Activated CD8-positive, alpha-beta memory T cell treated with anti-CD3 and anti-CD28 coated beads, Interleukin-2, amount 50 U/mL, for 48 hours (primary cell): ENCODE data around the gene SBK2.

ENCODE experiments used
- DNase-seq: peaks from one replicate; pipeline ENCODE4 v3.0.0-alpha.2; 2020

The SBK2 gene

DNA sequence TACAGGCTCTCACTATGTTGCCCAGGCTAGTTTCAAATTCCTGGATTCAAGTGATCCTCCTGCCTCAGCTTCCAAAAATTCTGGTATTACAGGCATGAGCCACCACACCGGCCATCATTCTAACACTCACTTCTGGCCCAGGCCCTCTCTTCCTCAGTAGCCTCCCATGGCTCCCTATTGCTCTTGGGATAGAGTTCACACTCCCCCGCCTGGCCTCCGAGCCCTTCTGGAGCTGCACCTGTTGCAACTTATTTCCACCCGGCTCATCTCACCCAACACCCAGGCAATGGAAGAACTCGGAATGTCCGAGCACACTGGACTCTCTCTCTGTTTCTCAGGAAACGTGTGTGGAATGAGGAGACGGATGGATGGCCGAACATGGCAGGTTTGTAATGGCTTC lies 17.4 kb upstream of the SBK2 start:
- DNase-seq, result no peak

DNA sequence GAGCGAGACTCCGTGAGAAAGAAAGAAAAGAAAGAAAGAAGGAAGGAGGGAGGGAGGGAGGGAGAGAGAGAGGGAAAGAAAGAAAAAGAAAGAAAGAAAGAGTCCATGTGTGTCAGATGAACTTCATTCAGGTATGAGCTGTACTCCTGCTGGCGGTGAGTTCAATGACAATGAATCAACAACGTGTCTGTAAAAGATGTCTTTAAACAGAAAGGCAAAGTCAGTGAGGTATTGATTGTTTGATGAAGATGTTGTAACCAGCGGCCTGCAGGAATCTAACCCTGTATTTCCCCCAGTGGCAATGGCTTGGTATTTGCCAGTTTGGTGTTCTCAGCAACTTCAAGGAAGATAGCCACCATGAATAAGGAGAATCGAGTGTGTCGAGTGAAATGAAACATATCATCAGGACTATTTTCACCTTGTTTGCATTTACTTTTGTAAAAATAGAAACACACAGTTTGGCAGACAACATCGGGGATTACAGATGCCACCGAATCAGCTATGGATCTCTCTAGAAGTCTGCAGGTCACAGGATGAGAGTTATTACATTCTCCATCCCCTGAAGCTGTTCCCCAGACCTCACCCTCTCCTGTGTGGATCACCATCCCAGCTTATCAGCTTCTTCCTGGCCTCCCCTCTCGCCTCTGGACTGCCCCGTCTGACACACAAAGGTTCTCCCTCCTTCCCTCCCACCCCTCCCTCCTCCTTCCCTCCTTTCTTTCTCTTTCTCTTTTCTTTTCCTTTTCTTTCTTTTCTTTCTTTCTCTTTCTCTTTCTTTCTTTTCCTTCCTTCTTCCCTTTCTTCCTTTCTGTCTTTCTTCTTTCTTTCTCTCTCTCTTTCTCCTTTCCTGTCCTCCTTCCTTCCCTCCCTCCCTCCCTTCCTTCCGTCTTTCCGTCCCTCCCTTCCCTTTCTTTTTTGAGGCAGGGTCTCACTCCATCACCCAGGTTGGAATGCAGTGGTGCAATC lies 16.6 kb upstream of the SBK2 start:
- DNase-seq, result no peak

DNA sequence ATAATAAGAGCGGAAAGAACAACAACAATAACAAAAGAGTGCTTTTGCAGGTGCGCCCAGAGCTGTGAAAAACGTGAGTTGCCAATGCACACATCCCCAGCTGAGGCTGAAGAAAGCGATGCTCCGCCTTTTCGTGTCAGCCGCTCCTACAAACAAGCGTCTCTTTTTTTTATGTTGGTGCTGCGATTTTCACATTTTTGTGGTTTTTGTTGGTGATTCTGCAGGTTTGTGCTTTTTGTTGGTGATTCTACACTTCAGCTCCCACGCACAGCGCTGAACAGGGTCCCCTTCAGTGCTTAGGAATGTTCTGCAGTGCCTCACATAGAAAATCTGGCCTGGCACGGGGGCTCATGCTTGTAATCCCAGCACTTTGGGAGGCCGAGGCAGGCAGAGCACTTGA lies 15.7 kb upstream of the SBK2 start:
- DNase-seq, result no peak

DNA sequence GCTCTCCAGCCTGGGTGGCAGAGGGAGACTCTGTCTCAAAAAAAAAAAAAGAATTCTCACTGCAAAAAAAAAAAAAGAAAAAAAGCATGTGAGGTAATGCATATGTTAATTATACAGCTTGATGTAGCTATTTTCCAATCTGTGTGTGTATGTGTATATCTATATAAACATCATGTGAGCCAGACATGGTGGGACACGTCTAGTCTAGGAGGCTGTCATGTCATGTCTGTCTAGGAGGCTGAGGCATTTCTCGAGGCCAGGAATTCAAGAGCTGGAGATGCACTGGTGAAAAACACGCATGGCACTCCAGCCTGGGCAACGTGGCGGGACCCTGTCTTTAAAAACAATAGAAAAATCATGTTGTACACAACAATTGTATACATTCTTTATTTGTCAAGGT lies 15.3 kb upstream of the SBK2 start:
- no peak for DNase-seq

DNA sequence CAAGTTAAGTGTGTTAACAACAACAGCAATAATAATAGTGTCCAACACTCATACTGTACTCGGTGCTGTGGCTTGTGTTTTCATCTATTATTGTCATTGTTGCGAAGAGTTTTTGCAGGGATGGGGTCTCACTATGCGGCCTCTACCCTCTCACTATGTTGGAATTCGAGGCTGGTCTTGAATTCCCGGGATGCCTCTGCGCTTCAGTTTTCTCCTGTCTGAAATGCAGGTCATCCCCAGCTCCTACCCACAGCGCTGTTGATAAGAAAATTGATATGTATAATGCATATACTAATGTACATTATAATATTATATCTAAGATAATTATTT lies 13.4 kb upstream of the SBK2 start:
- no peak for DNase-seq

DNA sequence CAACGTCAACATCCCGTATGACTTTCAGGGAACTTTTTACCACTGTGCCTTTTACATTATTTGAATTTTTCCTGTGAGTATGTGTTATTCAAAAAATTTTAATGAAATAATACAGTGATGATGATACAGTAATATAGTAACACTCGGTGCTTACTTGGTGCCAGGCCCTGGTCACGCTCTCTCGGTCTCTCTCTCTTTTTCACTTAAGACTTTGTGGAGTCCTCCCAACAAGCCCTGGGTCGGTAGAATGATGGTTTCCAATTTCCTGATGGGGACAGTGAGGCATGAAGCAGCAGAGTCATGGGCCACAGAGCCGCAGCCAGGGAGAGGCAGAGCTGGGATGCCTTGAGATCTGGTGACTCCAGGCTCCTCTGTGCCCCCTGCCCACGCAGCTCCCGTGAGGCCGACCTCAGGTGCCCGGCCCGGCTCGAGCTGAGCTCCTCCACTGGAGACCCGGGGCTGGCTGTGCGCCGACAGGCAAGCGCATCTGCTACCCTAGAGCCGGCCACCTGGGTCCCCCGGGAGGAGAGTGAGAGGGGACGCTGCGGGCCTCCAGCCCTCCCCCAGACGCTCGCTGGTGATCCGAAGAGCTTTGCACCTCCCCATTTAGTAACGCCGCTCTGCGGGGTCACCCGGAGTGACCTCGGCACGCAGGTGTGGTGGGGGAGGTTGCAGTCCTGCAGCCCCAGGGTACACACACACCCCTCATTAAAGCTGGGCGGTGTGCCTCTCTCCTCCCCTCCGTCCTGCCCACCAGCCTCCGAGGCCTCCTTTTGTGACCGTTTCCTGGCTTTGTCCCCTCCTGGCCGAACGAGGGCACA lies 12.8 kb upstream of the SBK2 start:
- no peak for DNase-seq

DNA sequence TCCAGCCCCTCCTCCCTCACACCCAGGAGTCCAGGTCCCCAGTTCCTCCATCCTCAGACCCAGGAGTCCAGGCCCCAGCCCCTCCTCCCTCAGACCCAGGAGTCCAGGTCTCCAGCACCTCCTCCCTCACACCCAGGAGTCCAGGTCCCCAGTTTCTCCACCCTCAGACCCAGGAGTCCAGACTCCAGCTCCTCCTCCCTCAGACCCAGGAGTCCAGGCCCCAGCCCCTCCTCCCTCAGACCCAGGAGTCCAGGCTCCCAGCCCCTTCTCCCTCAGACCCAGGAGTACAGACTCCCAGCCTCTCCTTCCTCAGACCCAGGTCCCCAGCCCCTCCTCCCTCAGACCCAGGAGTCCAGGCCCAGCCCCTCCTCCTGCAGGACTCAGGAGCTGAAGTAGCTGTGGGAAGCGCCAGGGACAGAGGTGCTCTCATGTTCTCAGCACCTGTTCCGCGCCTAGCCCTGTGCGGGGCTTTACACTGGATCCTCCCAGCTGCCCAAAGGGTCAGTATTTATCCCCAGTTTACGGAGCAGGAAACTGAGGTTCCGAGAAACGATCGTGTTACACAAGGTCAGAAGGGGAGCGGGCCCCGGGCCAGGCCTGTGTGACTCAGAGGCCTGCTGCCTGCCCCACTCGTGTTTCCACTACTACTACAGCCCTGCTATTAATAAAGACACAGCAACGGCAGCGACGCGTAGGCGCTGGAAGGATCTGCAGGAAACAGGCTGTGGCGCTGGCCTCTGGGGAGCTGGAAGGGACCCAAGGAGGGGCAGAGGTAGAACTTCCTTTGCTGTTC lies 10.1 kb upstream of the SBK2 start:
- DNase-seq, result no peak

DNA sequence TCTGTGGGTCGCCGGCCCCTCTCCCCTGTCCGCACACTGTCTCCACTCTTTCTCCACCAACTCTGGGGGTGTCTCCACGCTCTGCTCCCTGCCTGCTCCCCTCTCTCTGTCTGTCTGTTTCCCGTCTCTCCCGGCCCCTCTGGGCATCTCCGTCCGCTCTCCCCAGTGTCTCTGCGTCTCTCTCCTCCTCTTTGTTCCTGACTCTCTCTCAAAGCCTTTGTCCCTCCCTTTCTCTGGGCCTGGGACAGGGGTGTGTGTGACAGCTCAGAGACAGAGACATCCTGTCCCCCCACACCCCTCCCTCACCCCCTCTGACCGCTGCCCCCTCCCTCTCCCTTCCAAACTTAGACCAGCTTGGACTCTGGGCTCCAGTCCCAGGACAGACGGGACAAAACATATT lies 9.1 kb upstream of the SBK2 start:
- no peak for DNase-seq

DNA sequence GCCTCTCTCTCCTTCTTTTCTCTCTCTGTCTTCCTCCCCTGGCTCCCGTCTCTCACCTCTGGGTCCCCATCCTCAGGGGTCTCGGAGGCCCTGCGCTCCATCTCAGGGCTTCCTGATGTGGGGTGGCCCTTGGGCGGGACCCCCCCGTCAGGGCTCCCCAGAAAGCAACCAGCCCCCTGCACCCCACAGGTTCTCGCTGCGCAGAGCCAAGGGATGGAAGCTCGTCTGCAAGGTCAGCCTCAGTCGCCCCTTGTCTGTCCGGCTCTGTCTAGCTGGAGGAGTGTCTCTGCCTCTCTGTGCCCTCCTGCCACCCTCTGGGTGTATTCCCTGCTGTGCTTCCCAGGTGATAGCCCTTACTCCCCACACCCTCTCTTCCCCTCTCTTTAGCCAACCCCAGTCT lies 8.5 kb upstream of the SBK2 start, which contains the start of gene SBK3:
Gene SBK3 (minus strand): TSS at position 101 of the 400 bp plus-strand sequence. CDS start 0 bp downstream, at position 101.
- DNase-seq, result no peak

DNA sequence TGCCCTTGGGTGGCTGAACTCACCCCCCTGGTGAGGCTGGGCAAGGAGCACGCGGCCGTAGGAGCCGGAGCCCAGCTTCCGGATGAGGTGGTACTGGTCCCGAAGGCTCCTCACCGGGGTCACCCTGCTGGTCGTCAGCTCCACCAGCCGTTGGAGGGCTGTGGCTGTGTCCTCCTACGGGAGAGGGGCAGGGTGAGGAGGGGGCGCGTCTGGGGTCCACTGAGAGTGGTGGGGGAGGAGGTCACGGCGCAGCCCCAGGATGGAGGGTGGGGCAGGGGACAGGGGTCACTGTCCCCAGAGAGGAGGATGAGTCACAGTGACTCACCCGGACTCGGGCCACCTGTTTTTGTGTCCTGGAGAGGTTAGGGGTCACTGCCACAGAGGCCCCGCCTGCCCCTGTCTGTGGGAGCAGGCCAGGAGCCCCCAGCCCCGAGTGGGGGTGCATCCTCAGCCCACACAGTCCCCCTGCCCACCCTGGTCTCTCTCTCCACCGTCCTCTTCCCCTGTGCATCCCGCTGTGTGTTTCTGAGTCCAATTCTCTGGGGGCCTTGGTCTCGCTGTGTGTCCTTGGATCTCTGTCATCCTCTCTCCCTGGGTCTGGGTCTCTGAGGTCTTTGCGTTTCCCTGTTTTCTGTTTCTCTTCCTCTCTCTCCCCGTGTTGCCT lies 8.0 kb upstream of the SBK2 start:
- no peak for DNase-seq

DNA sequence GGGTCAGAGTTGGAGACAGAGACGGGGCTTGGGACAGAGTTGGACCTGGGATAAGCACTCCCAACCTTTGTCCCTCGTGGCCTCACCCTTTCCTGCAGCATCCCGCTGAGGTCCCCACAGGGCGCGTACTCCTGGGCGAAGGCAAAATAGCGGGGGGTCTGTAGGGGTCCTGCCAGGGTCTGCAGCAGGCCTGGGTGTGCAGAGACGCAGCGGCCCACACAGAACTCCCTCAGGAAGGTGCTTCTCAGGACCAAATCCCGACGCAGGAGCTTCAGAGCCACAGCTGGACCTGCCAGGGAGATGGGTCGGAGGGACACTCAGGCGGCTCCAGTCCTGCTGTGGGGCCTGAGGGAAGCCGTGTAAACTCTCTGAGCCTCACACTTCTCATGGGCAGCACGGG lies 7.1 kb upstream of the SBK2 start:
- DNase-seq, result no peak

DNA sequence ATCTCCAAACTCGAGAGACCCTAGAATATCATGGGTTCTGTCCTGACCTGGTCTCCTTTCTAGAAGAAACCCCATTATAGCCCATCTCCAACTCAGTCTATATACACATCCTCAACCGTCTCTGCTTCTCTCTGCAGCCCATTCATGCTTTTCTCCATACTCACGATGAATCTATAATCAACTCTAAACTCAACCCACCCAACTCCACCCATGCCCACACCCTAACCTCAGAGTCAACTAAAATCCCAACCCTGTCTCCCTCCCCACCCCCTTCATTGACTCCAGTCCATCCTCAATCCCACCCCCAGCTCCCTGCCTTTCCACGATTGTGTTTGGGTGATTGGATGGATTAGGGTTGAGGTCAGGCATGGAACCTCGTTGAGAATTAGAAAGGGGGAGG lies 6.6 kb upstream of the SBK2 start:
- DNase-seq, result no peak

DNA sequence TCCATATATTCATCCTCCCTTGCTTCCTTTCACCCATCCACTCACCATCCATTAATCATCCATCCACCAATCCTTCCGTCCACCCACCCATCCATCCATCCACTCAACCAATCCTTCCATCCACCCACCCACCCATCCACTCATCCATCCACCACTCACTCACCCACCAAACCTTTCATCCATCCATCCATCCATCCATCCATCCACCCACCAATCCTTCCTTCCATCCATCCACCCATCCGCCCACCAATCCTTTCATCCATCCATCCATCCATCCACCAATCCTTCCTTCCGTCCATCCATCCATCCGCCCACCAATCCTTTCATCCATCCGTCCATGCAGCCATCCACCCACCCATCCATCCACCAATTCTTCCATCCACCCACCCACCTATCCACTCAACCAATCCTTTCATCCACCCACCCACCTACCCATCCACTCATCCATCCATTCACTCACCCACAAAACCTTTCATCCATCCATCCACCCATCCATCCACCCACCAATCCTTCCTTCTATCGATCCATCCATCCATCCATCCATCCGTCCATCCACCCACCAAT lies 5.4 kb upstream of the SBK2 start:
- DNase-seq, result no peak

DNA sequence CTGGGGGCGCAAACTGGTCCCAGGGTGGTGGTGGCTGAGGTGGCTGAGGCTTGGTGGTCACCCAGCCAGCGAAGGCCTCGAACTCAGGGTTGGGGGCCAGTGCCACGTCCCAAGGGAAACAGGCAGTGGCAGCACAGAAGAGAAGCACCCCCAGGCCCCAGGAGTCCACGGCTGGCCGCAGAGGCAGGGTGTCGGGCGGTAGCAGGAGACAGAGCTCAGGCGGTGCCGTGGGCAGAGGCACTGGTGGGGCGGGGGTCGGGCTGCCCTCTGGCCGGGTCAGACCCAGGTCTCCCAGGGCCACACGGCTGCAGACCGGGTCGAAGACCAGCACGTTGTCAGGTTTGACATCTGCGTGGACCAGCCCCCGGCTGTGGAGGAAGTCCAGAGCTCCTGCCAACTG lies 4.2 kb upstream of the SBK2 start:
- DNase-seq, result no peak

DNA sequence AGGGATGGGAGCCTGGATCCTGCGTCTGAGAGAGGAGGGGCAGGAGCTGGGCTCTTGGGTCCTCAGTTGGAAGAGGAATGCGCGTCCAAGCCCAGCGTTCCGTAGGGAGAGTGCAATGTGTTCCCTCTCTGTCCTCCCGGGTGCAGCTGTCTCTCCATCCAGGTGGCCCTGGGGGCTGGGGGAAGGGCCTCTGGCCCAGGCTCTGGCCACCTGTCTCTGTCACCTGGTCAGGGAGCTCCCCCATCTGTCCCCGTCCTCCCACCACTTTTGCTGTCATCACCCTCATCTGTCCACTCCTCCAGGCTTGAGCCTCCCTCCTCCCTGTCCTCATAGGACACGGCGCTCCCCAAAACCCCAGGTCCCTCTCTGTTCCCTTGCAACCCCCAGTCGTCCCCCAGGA lies 3.7 kb upstream of the SBK2 start:
- DNase-seq, result no peak

DNA sequence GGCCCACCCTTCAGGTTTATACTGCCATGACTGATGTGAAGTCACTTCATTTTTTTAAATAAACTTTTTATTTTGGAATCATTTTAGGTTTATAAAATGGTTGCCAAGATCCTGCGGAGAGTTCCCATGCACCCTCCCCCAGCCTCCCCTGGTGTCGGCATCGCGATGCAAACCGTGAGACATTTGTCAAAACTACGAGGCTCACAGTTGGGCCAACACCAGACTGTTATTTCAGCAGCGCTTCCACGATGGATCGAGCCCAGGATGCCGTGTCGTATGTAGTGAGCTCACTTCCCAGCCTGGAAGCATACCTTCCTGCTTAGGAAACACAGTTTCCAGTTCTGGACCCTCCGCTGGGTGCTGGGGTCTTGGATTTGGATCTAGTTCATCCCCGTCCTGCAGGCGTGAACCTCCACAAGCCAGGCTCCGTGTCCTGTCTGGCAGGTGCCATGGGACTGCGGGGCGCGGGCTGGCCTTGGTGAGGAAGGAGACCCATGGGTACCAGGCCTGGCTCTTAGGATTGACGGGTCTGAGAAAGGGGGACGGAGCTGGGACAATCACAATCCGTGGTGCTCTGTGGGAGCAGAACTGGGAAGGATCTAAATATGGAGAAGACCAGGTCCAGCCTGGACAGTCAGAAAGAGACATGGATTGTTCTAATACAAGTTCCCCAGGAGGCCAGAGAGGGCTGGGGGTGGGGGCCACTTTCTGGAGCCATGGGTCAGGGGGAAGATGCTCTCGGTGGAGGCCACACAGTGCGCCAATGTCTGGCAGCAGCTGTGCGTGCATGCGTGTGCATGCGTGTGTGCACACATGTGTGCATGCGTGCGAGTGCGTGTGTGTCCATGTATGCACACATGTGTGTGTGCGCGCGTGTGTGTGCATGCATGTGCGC lies 2.4 kb upstream of the SBK2 start:
- no peak for DNase-seq

DNA sequence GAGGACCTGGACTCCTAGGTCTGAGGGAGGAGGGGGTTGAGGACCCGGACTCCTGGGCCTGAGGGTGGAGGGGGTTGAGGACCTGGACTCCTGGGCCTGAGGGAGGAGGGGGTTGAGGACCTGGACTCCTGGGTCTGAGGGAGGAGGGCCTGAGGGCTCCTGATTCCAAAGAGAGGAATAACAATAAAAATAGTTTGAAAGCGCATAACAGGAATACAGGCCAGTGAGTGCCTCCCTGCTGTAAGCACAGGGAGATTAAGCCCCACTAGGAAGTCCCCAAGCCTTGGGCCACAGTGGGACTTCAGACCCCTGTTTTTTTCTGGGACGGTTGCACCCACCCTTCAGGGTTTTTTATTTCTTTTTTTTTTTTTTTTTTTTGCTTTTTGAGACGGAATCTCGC lies 1.2 kb upstream of the SBK2 start:
- DNase-seq, result no peak

DNA sequence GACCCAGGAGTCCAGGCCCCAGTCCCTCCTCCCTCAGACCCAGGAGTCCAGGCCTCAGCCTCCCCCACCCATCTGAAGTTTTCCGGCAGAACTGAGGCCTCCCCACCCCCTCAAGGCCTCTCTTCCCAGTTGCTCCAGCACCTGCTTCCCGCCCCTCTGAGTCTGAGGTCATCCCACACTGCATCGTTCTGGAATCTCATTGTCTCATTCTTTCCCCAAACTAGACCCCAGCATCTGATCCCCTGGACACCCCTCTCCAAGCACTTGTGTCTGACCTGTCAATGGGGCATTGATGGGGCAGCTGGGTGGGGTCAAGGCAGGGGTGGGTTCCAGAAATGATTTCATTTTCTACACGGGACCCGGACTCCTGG lies 793 bp upstream of the SBK2 start:
- DNase-seq, result no peak

DNA sequence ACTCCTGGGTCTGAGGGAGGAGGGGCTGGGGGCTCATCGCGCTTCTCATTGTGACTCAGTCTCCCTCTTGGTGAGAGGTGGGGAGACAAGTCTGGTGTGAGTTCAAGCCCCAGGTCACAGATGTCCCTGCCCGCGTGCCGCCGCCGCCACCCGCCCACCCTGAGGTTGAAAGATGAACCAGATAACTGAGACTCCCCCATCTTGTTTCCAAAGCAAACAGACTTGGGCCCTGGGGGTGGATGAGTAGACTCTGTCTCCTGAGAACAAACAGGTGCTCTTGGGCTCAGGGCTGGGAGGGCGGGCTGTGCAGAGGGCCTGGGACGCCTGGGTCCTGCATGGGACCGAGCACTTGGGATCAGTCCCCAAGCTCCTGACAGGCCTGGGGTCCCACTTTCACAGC lies 567 bp downstream of the SBK2 start:
- DNase-seq, result no peak

DNA sequence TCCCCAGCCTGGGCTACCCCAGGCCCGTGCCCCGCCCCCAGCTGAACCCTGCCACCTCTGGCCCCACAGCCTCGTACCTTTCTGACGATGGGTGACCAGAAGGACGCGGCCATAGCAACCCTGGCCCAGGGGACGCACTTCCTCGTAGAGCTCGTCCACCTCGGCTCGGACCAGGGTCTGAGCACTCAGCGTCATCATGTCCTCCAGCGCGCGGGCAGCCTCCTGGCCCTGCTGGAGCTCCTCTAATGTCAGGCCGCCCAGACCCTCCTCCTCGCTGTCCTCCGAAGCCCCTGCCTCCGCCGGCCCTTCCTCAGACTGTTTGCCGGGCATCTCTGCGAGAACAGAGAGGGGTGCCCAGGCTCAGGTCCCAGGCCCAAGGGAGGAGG lies 975 bp downstream of the SBK2 start:
- DNase-seq, result no peak

DNA sequence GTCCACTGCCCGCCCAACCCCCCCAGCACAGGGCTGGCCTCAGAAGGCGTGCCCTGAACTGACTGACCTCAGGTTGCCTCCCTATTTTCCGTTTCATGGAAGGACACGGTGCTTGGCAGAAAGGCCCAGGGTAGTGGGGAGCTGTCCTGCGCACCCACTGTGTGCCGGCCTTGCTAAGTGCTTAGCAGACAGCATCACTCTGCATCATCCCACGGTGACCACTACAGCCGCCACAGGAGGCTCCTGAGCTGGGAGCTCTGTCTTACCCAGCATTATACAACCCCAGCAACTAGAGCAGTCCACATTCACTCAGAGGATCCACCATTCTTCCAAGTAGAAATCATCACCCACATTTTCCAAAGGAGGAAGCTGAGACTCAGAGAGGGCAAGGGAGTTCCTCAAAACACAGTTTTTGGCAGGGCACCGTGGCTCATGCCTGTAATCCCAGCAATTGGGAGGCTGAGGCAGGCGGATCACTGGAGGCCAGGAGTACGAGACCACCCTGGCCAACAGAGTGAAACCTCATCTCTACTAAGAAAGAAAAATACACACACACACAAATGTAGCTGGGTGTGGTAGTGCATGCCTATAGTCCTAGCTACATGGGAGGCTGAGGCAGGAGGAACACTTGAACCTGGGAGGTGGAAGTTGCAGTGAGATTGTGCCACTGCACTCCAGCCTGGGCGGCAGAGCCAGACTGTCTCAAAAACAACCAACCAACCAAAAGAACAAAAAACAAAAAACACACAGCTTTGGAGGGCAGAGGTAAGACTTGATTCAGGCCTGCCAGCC lies 1.6 kb downstream of the SBK2 start:
- no peak for DNase-seq
